HG02884 (cell line): ENCODE data around the gene CYFIP2.

ENCODE experiments used
- ATAC-seq: cut with Tn5 transposase; IDR thresholded peaks from one replicate; pipeline ENCODE4 v1.9.1; 2021; ENCODE audit warnings: mild to moderate bottlenecking, moderate library complexity; ENCODE audit not compliant: unreplicated experiment

The CYFIP2 gene

GRCh38 chr5:157285310-157286035 is 19.6 kb downstream of the CYFIP2 start:
- no peak for ATAC-seq

GRCh38 chr5:157286761-157287211 is 20.9 kb downstream of the CYFIP2 start:
- no peak for ATAC-seq

GRCh38 chr5:157288405-157289163 is 22.7 kb downstream of the CYFIP2 start:
- no peak for ATAC-seq

- no peak for ATAC-seq
Observed at GRCh38 chr5:157289164-157289819, 23.4 kb downstream of the CYFIP2 start.

- no peak for ATAC-seq
Observed at GRCh38 chr5:157290156-157290980, 24.4 kb downstream of the CYFIP2 start.

- ATAC-seq: peak; percentile 67
Observed at GRCh38 chr5:157290981-157291711, 25.2 kb downstream of the CYFIP2 start.

- no peak for ATAC-seq
Observed at GRCh38 chr5:157292599-157292998, 26.7 kb downstream of the CYFIP2 start.

GRCh38 chr5:157294407-157295091 is 28.6 kb downstream of the CYFIP2 start:
- no peak for ATAC-seq

- no peak for ATAC-seq
Observed at GRCh38 chr5:157295247-157295646, 29.3 kb downstream of the CYFIP2 start.

GRCh38 chr5:157300564-157300963 is 34.6 kb downstream of the CYFIP2 start:
- no peak for ATAC-seq

- ATAC-seq: no peak
Observed at GRCh38 chr5:157301066-157301465, 35.1 kb downstream of the CYFIP2 start.

- no peak for ATAC-seq
Observed at GRCh38 chr5:157303023-157303422, 37.1 kb downstream of the CYFIP2 start.

GRCh38 chr5:157303667-157304327 is 37.9 kb downstream of the CYFIP2 start:
- no peak for ATAC-seq

GRCh38 chr5:157306081-157306480 is 40.2 kb downstream of the CYFIP2 start:
- ATAC-seq: no peak

- ATAC-seq: no peak
Observed at GRCh38 chr5:157306692-157307471, 41.0 kb downstream of the CYFIP2 start.

- no peak for ATAC-seq
Observed at GRCh38 chr5:157308836-157309465, 43.0 kb downstream of the CYFIP2 start.

GRCh38 chr5:157309796-157310195 is 43.9 kb downstream of the CYFIP2 start:
- ATAC-seq: no peak

GRCh38 chr5:157311595-157311994 is 45.7 kb downstream of the CYFIP2 start:
- no peak for ATAC-seq
